Measurements from ENCODE around the gene AHCYL2. TPM values are rescaled to one million over a fixed set of nuclear protein-coding genes. Genes with fewer than 3 reads are reported as not detected.
A peak's percentile ranks its signal among the peaks of the same experiment; 100 is the strongest.

AHCYL2 gene
- total RNA-seq, 1 donor from 2014 or later, result 19.0 TPM

DNA sequence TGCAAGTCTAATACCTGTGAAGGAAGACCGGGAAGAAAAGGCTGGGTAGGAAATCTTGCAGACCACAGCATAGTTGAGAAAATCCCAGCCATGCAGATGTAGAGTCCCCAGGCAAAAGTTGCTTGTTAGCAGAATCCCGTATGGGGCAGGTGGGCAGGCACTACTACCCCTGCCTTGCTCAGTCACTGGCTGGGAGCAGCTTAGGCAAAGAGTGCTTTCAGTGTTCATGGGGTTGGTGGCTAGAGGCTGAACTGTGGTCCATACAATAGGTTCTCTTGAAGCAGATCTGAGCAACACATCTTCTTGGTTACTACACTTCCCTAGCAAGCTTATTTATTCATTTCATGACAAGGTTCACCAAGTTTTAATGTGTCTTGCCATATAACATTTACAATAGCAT is 92.6 kb downstream of the AHCYL2 start:
- Mint-ChIP-seq H3K4me3 (ENCODE audit: unreplicated experiment) (no peak overlapping the region), H3K9me3 (ENCODE audit: unreplicated experiment) (no peaks in the 10 kb centered on the region)

DNA sequence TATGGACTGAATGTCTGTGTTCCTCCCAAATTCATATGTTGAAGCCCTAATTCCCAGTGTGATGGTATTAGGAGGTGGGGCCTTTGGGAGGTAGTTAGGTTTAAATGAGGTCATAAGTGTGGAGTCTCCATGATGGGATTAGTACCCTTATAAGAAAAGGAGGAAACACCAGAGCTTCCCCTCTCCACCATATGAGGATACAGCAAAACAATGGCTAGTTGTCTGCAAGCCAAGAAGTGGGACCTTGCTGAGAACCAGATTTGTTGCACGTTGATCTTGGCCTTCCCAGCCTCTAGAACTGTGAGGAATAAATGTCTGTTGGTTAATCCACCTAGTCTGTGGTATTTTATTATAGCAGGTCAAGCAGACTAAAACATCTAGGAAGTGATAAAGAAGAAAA is 102.2 kb downstream of the AHCYL2 start:
- Mint-ChIP-seq H3K4me1 (ENCODE audit: unreplicated experiment) (peaks cover 5% of the 10 kb centered on the region), H3K27ac (ENCODE audit: unreplicated experiment) (no peak overlapping the region), H3K4me3 (ENCODE audit: unreplicated experiment) (no peak overlapping the region), H3K27me3 (ENCODE audit: unreplicated experiment) (no peaks in the 10 kb centered on the region), H3K36me3 (ENCODE audit: unreplicated experiment) (peaks cover 17% of the 10 kb centered on the region), H3K9me3 (ENCODE audit: unreplicated experiment) (peaks cover 23% of the 10 kb centered on the region)
- DNase-seq (ENCODE audit: extremely low spot score, unreplicated experiment), result no peak
- TF ChIP-seq, protein P1, sequence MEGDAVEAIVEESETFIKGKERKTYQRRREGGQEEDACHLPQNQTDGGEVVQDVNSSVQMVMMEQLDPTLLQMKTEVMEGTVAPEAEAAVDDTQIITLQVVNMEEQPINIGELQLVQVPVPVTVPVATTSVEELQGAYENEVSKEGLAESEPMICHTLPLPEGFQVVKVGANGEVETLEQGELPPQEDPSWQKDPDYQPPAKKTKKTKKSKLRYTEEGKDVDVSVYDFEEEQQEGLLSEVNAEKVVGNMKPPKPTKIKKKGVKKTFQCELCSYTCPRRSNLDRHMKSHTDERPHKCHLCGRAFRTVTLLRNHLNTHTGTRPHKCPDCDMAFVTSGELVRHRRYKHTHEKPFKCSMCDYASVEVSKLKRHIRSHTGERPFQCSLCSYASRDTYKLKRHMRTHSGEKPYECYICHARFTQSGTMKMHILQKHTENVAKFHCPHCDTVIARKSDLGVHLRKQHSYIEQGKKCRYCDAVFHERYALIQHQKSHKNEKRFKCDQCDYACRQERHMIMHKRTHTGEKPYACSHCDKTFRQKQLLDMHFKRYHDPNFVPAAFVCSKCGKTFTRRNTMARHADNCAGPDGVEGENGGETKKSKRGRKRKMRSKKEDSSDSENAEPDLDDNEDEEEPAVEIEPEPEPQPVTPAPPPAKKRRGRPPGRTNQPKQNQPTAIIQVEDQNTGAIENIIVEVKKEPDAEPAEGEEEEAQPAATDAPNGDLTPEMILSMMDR (IDR thresholded peaks at IDR 0.05), result no peak

More for the DNA sequence above, 92.6 kb downstream of the AHCYL2 start:
- Mint-ChIP-seq H3K36me3 (ENCODE audit: unreplicated experiment) (peaks cover 3% of the 10 kb centered on the region), H3K27ac (ENCODE audit: unreplicated experiment) (no peak overlapping the region), H3K27me3 (ENCODE audit: unreplicated experiment) (no peaks in the 10 kb centered on the region), H3K4me1 (ENCODE audit: unreplicated experiment) (peaks cover 3% of the 10 kb centered on the region)
- TF ChIP-seq, protein P1 (IDR thresholded peaks at IDR 0.05), result no peak
- DNase-seq (ENCODE audit: extremely low spot score, unreplicated experiment), result no peak

DNA sequence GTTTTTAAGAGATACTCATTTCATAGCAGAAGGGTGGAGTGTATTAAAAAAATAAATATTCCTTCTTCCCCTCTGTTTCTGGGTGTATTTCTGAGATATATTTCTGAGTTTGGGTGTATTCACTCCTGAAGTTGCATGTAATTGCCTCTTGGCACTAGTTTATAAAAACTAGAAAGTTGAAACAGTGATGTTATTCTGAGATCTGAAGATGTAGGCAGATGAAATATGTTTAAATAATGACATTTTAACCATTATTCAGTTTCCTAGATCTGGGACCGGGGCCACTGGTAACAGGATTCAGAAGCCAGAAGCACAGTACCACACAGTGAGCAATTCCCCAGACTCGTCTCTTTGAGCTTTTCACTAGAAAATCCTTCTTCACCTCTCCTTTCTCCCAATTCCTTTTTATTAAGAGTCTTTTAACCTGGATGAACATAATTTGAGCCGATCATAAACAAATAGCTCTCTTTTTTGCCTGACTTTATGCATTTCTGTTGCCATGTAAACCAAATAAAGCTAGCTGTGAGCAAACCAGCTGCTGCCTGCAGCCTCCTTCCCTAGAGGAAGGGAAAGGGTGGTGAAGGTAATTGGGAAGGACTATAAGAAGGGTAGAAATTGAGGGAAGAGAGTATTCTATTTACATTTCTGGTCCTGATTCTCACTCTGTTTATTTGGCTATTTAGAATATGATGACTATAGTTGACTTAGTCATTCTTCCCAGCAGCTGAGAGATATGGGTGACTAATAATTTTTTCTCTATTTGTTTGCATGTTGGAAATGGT is 107.6 kb downstream of the AHCYL2 start:
- Mint-ChIP-seq H3K9me3 (ENCODE audit: unreplicated experiment) (no peaks in the 10 kb centered on the region), H3K4me3 (ENCODE audit: unreplicated experiment) (no peak overlapping the region), H3K27me3 (ENCODE audit: unreplicated experiment) (no peaks in the 10 kb centered on the region), H3K4me1 (ENCODE audit: unreplicated experiment) (peaks cover 15% of the 10 kb centered on the region), H3K27ac (ENCODE audit: unreplicated experiment) (peak overlapping the region; percentile 79), H3K36me3 (ENCODE audit: unreplicated experiment) (no peaks in the 10 kb centered on the region)
- no peak for DNase-seq (ENCODE audit: extremely low spot score, unreplicated experiment)
- TF ChIP-seq, protein P1 (IDR thresholded peaks at IDR 0.05), result no peak

DNA sequence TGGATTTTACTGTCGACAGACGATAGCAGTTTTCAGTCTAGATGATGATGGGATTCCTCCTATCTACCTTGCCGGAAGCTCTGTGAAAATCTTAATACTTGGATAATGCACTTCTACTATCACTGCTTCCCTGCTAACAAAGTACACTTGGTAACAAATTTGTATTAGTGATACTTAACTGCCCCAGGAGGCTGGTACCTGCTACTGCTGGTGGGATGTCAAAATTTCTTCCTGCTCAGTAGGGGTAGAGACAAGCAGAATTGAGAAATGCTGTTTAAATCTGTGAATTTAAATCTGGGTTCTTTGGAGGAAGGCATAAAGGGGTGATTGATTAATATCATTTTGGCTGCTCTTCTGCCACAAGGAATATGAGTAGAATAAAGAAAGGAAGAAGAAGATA is 109.6 kb downstream of the AHCYL2 start:
- no peaks in the 10 kb centered on the region for H3K27me3 Mint-ChIP-seq (ENCODE audit: unreplicated experiment)
- peaks cover 11% of the 10 kb centered on the region for H3K4me1 Mint-ChIP-seq (ENCODE audit: unreplicated experiment)
- no peaks in the 10 kb centered on the region for H3K9me3 Mint-ChIP-seq (ENCODE audit: unreplicated experiment)
- TF ChIP-seq, protein P1 (IDR thresholded peaks at IDR 0.05), result no peak
- no peak overlapping the region for H3K27ac Mint-ChIP-seq (ENCODE audit: unreplicated experiment)
- H3K4me3 Mint-ChIP-seq (ENCODE audit: unreplicated experiment), result no peak overlapping the region
- H3K36me3 Mint-ChIP-seq (ENCODE audit: unreplicated experiment), result no peaks in the 10 kb centered on the region
- no peak for DNase-seq (ENCODE audit: extremely low spot score, unreplicated experiment)

DNA sequence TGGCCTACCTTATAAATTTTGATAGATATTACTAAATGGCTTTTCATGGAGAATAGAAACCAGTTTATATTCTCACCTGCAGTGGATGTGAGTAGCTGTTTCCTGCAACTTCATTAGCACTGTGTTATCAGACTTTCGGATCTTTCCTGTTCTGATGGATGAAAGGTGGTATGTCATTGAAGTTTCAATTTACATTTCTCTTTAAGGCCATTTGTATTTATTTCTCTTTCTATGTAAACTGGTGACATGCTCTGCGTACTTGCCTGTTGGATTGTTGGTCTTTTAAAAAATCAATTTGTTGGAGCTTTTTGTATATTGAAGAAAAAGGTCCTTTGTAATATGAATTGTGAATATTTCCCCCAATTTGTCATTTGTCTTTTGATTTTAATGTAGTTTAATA is 113.6 kb downstream of the AHCYL2 start:
- TF ChIP-seq, protein P1 (IDR thresholded peaks at IDR 0.05), result no peak
- Mint-ChIP-seq H3K9me3 (ENCODE audit: unreplicated experiment) (no peaks in the 10 kb centered on the region), H3K27ac (ENCODE audit: unreplicated experiment) (no peak overlapping the region), H3K36me3 (ENCODE audit: unreplicated experiment) (no peaks in the 10 kb centered on the region), H3K27me3 (ENCODE audit: unreplicated experiment) (no peaks in the 10 kb centered on the region), H3K4me3 (ENCODE audit: unreplicated experiment) (no peak overlapping the region), H3K4me1 (ENCODE audit: unreplicated experiment) (peaks cover 2% of the 10 kb centered on the region)
- no peak for DNase-seq (ENCODE audit: extremely low spot score, unreplicated experiment)
